HepG2 (cell line): ENCODE measurements around the gene CLVS2. TPM values are rescaled to one million over a fixed set of nuclear protein-coding genes. Genes with fewer than 3 reads are reported as not detected.

Source experiments
- ATAC-seq: fragments of 200-7000 bp; cut with Tn5 transposase; 3 replicates; pipeline ENCODE4 v1.9.1; 2020; ENCODE audit warnings: mild to moderate bottlenecking, moderate library complexity
- BruUV-seq: library from RNA; stranded (reverse); fragments of 400-500 nt; replicated peaks from 2 replicates; lab custom pipeline; 2021; lab: Mats Ljungman, UMichigan
- CTCF ChIA-PET: fragments of 300-600 bp; formaldehyde crosslinking; extraction: SDS; loops from one replicate; lab custom pipeline; 2021; ENCODE audit warnings: low total read pairs, inconsistent platforms, low intra/inter-chr PET ratio; lab: Yijun Ruan, JAX
- POLR2A ChIA-PET: fragments of 350-600 bp; sonication (Branson Sonifier 250); formaldehyde crosslinking; loops from one replicate; lab custom pipeline; 2020; ENCODE audit warnings: antibody characterized with exemption, inconsistent platforms; lab: Yijun Ruan, JAX
- DNase-seq: peaks from one replicate; pipeline ENCODE4 v3.0.0-alpha.2; 2015; ENCODE audit warnings: low spot score
- FAIRE-seq: peaks from 3 replicates; lab custom pipeline; 2011; peaks lifted over from hg19 to GRCh38; lab: Jason Lieb, UNC
- H2AFZ ChIP-seq: one replicate; pipeline ENCODE4 v1.6.1; 2011; ENCODE audit warnings: low read length, inconsistent platforms
- H3K27ac ChIP-seq: fragments of 300-600 bp; 3 replicates; pipeline ENCODE4 v1.8.0; 2011; ENCODE audit warnings: mixed run types, mild to moderate bottlenecking, mixed read lengths, low read length, inconsistent platforms; ENCODE audit not compliant: insufficient read depth; ENCODE audit errors: extremely low read length
- H3K27me3 ChIP-seq, 2 experiments: fragments of 200-600 bp in 1 of 2; 2 replicates in 1 of 2; 3 replicates in 1 of 2; pipeline versions ENCODE4 v1.6.0 to v1.8.0; 2011; ENCODE audit warnings: low read length in 2 of 2, mild to moderate bottlenecking in 2 of 2, moderate library complexity in 2 of 2, inconsistent platforms in 1 of 2; ENCODE audit not compliant: insufficient read depth in 2 of 2, control insufficient read depth in 1 of 2
- H3K36me3 ChIP-seq, 2 experiments: fragments of 200-600 bp in 1 of 2; replicated peaks in 1 of 2; 2 replicates in 1 of 2; 3 replicates in 1 of 2; pipeline versions ENCODE4 v1.5.1 to v1.8.0; 2011; ENCODE audit warnings: low read length in 2 of 2, inconsistent platforms in 1 of 2; ENCODE audit not compliant: insufficient read depth in 2 of 2, control insufficient read depth in 1 of 2
- H3K4me1 ChIP-seq: 2 replicates; pipeline ENCODE4 v1.5.1; 2012; ENCODE audit warnings: low read length, inconsistent platforms; ENCODE audit not compliant: insufficient read depth
- H3K4me2 ChIP-seq: 2 replicates; pipeline ENCODE4 v1.6.0; 2011; ENCODE audit warnings: low read depth, low read length, inconsistent platforms
- H3K4me3 ChIP-seq, 3 experiments: fragments of 200-600 bp in 1 of 3; sonication (generic), shearing (Covaris generic) in 1 of 3; replicated peaks in 1 of 3; 2 replicates each; pipeline ENCODE4 v1.5.1; 2011 to 2016; ENCODE audit warnings: low read length in 3 of 3, inconsistent platforms in 2 of 3, low read depth in 2 of 3, mild to moderate bottlenecking in 2 of 3, control low read depth in 1 of 3, mixed read lengths in 1 of 3; ENCODE audit not compliant: insufficient read depth in 1 of 3
- H3K79me2 ChIP-seq: one replicate; pipeline ENCODE4 v1.6.1; 2011; ENCODE audit warnings: low read length, inconsistent platforms; ENCODE audit not compliant: insufficient read depth
- H3K9ac ChIP-seq: 2 replicates; pipeline ENCODE4 v1.6.0; 2011; ENCODE audit warnings: mild to moderate bottlenecking, low read depth, low read length, inconsistent platforms; ENCODE audit not compliant: insufficient read depth
- H3K9me3 ChIP-seq: 2 replicates; pipeline ENCODE4 v1.5.1; 2012; ENCODE audit warnings: mild to moderate bottlenecking, low read length
- H4K20me1 ChIP-seq: 2 replicates; pipeline ENCODE4 v1.6.0; 2011; ENCODE audit warnings: inconsistent platforms, mild to moderate bottlenecking, low read length, moderate library complexity; ENCODE audit not compliant: insufficient read depth
- ARNT2 ChIP-seq: sonication (generic); formaldehyde crosslinking; IDR thresholded peaks from 2 replicates; pipeline ENCODE4 v1.8.0; 2022; ENCODE audit warnings: mild to moderate bottlenecking, low read depth, missing genetic modification reagents, moderate library complexity
- CHD4 ChIP-seq: fragments of 200-600 bp; sonication (generic); IDR thresholded peaks from 2 replicates; pipeline ENCODE4 v1.7.0; 2017; ENCODE audit warnings: mild to moderate bottlenecking, low read length, borderline replicate concordance
- CREM ChIP-seq, 2 experiments: sonication (generic) in 1 of 2; formaldehyde crosslinking in 1 of 2; IDR thresholded peaks; 2 replicates each; pipeline versions ENCODE4 v1.4.0 to v1.6.1; 2016 to 2020; ENCODE audit warnings: antibody characterized with exemption in 1 of 2, mild to moderate bottlenecking in 1 of 2, missing genetic modification reagents in 1 of 2
- ERF ChIP-seq: IDR thresholded peaks from 2 replicates; pipeline ENCODE4 v1.6.1; 2018; ENCODE audit warnings: missing biosample characterization, missing genetic modification reagents
- GFI1 ChIP-seq: sonication (generic); formaldehyde crosslinking; IDR thresholded peaks from 2 replicates; pipeline ENCODE4 v1.5.0; 2020; ENCODE audit warnings: missing genetic modification reagents, mild to moderate bottlenecking, borderline replicate concordance
- GMEB1 ChIP-seq: sonication (generic); formaldehyde crosslinking; IDR thresholded peaks from 2 replicates; pipeline ENCODE4 v1.5.1; 2020; ENCODE audit warnings: missing genetic modification reagents, mild to moderate bottlenecking, borderline replicate concordance
- MLLT10 ChIP-seq: sonication (generic); formaldehyde crosslinking; IDR thresholded peaks from 2 replicates; pipeline ENCODE4 v1.4.0; 2020; ENCODE audit warnings: missing genetic modification reagents
- RBM22 ChIP-seq: fragments of 200-400 bp; formaldehyde crosslinking; optimal IDR thresholded peaks from 2 replicates; pipeline ENCODE3; 2017; ENCODE audit warnings: mild to moderate bottlenecking, low read length, moderate library complexity
- THAP8 ChIP-seq: sonication (generic); formaldehyde crosslinking; IDR thresholded peaks from 2 replicates; pipeline ENCODE4 v1.5.1; 2020; ENCODE audit warnings: missing genetic modification reagents, mild to moderate bottlenecking, borderline replicate concordance
- ZBTB38 ChIP-seq: sonication (generic); formaldehyde crosslinking; IDR thresholded peaks from 2 replicates; pipeline ENCODE4 v1.5.1; 2020; ENCODE audit warnings: mild to moderate bottlenecking, missing genetic modification reagents
- ZNF235 ChIP-seq: sonication (generic); formaldehyde crosslinking; IDR thresholded peaks from 2 replicates; pipeline ENCODE4 v1.8.1; 2023; ENCODE audit warnings: mild to moderate bottlenecking, missing genetic modification reagents, borderline replicate concordance
- ZNF256 ChIP-seq: sonication (generic); formaldehyde crosslinking; conservative IDR thresholded peaks from 2 replicates; pipeline ENCODE4 v1.4.0; 2020; ENCODE audit warnings: missing genetic modification reagents
- ZNF331 ChIP-seq: sonication (generic); formaldehyde crosslinking; IDR thresholded peaks from 2 replicates; pipeline ENCODE4 v1.4.0; 2020; ENCODE audit warnings: missing genetic modification reagents
- ZNF639 ChIP-seq: conservative IDR thresholded peaks from 2 replicates; pipeline ENCODE4 v1.6.1; 2018; ENCODE audit warnings: missing genetic modification reagents
- ZNF770 ChIP-seq: sonication (generic); formaldehyde crosslinking; IDR thresholded peaks from 2 replicates; pipeline ENCODE4 v1.5.0; 2020; ENCODE audit warnings: mild to moderate bottlenecking, missing genetic modification reagents
- whole genome bisulfite sequencing: methylation state at CpG from one replicate; pipeline ENCODE4 v1.1.6; 2017; ENCODE audit warnings: low lambda C conversion rate; 5-methylcytosine and 5-hydroxymethylcytosine counted together
- in situ Hi-C: cut with HindIII; loops from 2 replicates; pipeline ENCODE4 v1.10.0; 2017; ENCODE audit warnings: low pct_unique_long_range_greater_than_20kb; ENCODE audit not compliant: extremely low pct_ligation_motif_present
- intact Hi-C: fragments of 100-400 bp; cut with micrococcal nuclease; formaldehyde crosslinking; loops from one replicate; pipeline ENCODE4 v1.10.0; 2022; ENCODE audit not compliant: unreplicated experiment
- polyA plus RNA-seq, 8 experiments: library from polyadenylated mRNA; depleted of rRNA in 3 of 8; stranded (reverse) in 7 of 8; unstranded in 1 of 8; fragments of >200 nt; fragmentation: Illumina TruSeq in 4 of 8; extraction: Trizol in 4 of 8; gene quantifications; 2 replicates each; pipeline versions ENCODE4 v1.2.1 to v1.2.3, GENCODE V29; 2011 to 2016; ENCODE audit warnings: low read depth in 4 of 8, missing spikeins in 1 of 8, mixed read lengths in 1 of 8; ENCODE audit not compliant: insufficient read depth in 1 of 8
- total RNA-seq, 5 experiments: library from RNA; depleted of rRNA; stranded (reverse); fragments of >200 nt; fragmentation: Illumina TruSeq; extraction: Trizol; gene quantifications; 2 replicates each; pipeline ENCODE4 v1.2.3, GENCODE V29; 2016; ENCODE audit warnings: low read depth in 1 of 5

Gene CLVS2
- total and polyA plus RNA-seq, 2 of the 13 experiments (the other 11 are each of a cell fraction or from before 2014, with no cell fraction given): not detected

- ChIA-PET CTCF (no interaction called here), POLR2A (no interaction called here)
- Histone ChIP-seq H4K20me1 (no peaks in the 10 kb centered on the region), H3K27me3 (no peaks in the 10 kb centered on the region), H3K9ac (no peak overlapping the region), H3K9me3 (peaks cover 91% of the 10 kb centered on the region), H2AFZ (no peak overlapping the region), H3K79me2 (no peaks in the 10 kb centered on the region), H3K36me3 (no peaks in the 10 kb centered on the region), H3K27ac (no peak overlapping the region), H3K4me1 (no peaks in the 10 kb centered on the region), H3K4me2 (no peak overlapping the region), H3K4me3 (no peak overlapping the region)
- BruUV-seq: no TSS peak
- DNase-seq (no peak), ATAC-seq (no peak), FAIRE-seq (no peak)
- in situ Hi-C loops (no loop called here), intact Hi-C loops (no loop called here)
- 12% methylated on average over 1 of the region's 1 CpG for WGBS
- TF ChIP-seq GFI1 (CRISPR knock-in tag) (no peak), ZNF770 (CRISPR knock-in tag) (no peak), ZNF235 (CRISPR knock-in tag) (no peak), ARNT2 (CRISPR knock-in tag) (no peak), THAP8 (no peak), ZNF639 (no peak), ZNF256 (CRISPR knock-in tag) (no peak), GMEB1 (CRISPR knock-in tag) (no peak), ZNF331 (CRISPR knock-in tag) (no peak), CREM (IDR thresholded peaks at IDR 0.05) (no peak), CREM (CRISPR knock-in tag; IDR thresholded peaks at IDR 0.05) (no peak), CHD4 (no peak), RBM22 (no peak), ERF (CRISPR knock-in tag) (no peak), ZBTB38 (CRISPR knock-in tag) (no peak), MLLT10 (no peak)
These were observed 42.3 kb upstream of the CLVS2 start for GRCh38 chr6:122953766-122954165.
